Stimulated activated CD4-positive, alpha-beta T cell treated with anti-CD3 and anti-CD28 coated beads, Interleukin-12 subunit alpha, Interleukin-12 subunit beta, amount 100 ng/mL, for 48 hours (primary cell): Measurements from ENCODE around the gene APOL2.
"Not testable (repeated sequence)": the region's sequence is repeated elsewhere in the genome, so short reads cannot be mapped to it uniquely, and the experiment has no call there.

Source experiments
- DNase-seq, 3 donors: peaks; one replicate each; pipeline ENCODE4 v3.0.0-alpha.2; 2020; ENCODE audit warnings: low read depth in 2 of 3, low spot score in 1 of 3

The APOL2 gene

DNA sequence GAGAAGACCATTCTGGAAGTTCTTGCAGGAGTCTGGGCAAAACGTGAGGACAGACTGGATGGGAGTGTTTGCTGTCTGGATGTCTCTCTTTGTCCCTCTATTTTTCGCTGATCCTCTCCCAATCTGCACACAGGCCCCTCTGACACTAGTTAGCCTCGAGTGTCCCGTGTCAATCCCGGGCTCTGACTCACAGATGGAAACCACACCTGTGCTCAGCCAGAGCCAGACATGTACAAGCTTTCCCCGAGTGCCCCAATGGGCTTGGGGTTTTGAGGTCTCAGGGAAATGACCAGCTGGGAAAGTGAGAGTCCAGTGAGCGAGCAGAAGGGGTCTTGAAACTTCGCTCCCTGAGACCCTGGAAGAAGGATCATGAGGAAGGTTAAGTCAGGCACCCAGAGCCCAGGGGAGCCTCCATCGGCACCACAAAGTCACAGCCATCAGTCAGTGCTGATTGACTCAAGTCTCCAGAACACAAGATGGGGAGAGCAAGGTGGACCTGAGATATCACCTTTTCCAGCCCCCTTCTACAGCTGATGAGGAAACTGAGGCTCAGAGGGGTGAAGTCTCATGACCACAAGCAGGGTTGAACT lies 13.9 kb downstream of the APOL2 start:
- no peak for DNase-seq

DNA sequence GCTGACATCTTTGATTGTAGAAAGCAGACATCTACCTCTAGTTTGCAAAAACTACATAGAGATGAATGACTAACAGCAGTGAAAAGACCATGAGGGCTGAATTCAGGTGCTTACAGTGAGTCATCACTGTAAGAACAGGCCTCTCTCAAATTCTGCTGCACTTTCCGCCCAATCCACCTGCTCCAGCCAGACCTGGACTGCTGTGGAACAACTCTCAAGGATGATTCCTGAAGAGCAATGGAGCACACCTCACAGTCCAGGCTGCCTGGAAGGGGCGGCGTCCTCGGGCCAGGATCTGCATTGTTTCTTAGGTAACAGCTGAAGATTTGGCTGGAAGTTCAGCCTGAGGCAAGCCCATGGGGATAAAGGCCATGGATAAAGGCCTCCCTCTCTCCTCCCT lies 15.1 kb downstream of the APOL2 start:
- DNase-seq = no peak

DNA sequence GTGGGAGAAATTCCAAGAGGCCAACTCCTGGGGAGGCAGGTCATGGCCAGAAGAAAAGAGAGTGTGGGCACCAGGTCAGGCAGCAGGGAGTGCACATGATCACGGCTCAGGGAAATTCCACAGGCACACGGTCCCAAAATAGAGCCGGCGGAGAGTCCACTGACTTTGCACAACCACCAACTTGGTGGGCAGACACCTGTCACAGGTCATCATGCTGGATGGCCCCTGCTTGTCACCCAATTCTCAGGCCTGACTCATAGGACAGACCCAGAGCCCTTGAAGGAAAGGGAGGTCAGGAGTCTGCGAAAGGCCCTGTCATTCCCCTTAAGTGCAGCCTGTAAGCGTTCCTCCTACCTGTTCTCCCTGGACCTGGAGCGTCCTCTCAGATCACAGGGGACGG lies 15.8 kb downstream of the APOL2 start:
- DNase-seq = no peak

DNA sequence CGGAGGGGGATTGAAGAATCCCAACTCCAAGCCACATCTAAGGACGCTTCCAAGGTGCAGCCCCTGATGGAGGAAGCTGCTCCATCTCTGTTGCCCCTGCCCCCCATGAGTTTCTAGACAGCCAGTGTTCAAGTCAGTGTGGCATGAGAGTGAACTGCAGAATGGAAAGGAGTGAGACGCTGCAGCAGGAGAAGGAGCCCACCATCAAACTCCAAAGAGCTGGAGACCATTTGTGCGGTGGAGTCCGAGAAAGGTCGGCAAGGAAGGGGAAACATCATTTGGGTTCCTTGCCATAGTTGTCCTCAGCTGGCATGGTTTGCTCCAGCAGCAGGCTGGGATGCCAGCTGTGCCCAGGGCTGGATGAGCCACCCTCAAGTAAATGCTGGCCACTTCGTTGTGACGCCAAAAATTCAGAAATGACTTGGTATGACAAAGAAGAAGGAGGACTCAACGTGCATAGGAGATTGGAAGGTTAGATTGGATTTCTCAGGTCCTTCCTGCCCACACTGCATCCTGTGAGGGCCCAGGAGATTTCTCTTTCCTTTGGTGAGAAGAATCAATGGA lies 16.4 kb downstream of the APOL2 start:
- no peak for DNase-seq

DNA sequence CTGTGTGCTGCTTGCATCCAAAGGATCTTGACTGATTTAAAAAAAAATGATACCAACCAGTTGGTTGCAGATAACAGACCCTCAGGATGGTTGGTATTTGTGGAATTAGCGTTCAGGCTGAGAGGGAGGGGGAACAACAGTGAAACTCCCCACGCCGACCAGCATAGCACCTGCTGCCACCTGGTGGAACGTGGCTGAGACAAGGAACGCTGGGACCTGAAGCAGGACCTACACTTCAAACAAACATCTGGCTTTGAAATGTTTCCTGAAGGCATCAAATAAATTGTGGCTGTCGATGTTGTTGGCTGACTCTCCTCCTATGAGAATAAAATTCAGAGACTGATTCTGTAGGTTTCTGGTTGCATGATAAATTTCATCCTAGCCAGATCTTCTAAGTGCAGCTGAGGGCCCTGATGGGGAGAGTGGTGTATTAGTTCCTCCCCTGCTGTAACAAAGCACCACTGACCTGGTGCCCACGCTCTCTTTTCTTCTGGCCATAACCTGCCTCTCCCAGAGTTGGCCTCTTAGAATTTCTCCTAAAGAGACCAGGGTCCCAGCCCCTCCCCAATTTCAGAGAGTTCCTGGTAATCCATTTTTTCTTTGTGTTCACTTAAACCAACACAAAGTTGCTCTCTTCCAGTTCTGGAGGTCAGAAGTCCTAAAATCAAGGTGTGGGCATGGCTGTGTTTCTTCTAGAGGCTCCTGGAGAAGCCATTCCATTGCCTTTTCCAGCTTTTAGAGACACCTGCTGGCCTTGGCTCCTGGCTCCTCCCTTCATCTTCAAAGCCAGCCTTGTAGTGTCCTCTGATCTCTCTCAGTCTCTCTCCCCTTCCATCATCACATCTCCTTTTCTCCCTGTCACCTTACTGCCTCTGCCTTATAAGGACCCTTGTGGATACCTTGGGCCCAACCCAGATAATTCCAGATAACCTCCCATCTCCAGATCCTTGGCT lies 17.3 kb downstream of the APOL2 start:
- no peak for DNase-seq

DNA sequence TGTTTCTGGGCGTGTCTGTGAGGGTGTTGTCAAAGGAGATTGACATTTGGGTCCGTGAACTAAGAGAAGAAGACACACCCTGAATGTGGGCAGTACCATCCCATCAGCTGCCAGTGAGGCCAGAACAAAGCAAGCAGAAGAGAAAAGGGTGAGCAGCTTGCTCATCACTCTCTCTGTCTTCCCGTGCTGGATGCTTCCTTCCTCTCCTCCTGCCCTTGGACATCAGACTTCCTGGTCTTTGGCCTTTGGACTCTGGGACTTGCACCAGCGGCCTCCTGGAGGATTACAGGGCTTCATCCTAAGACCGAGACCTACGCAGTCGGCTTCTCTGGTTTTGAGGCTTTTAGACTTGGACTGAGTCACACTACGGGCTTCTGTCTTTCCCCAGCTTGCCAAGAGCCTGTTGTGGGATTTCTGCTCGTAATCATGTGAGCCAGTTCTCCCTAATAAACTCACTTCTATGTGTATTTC lies 18.8 kb downstream of the APOL2 start:
- DNase-seq = no peak

DNA sequence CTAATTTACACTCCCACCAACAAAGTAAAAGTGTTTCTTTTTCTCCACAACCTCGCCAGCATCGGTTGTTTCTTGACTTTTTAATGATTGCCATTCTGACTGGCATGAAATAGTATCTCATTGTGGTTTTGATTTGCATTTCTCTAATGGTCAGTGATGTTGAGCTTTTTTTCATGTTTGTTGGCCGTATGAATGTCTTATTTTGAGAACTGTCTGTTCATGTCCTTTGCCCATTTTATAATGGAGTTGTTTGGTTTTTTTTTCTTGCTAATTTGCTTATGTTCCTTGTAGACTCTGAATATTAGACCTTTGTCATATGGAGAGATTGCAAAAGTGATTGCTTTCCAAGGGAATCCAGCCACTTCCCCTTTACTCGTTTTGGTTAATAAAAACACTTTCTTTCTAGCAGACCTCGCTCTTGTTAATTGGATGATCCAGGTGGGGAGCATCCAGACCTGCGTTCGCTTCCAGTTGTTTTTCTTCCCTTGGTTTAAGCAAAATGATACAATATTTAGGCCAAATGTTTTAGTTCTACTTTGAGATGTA lies 20.6 kb downstream of the APOL2 start:
- DNase-seq = no peak

DNA sequence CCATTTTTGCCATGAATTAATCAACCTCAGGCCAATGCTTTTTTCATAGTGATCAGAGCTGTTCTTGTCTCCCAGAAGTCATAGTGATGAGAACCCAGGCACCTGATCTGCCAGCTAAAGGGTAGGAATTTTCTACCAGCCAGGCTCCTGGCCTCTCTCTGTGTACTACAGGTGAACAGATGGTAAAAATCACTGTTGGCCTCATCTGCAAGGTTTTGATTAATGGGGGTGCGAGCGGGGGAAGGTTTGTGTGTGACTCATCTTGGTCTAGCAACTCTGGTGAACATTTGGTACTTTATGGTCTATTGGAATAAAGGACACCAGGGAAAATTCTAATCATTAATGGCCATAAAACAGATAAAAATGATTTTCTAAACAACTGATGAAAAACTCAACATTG lies 23.3 kb downstream of the APOL2 start:
- DNase-seq = no peak

DNA sequence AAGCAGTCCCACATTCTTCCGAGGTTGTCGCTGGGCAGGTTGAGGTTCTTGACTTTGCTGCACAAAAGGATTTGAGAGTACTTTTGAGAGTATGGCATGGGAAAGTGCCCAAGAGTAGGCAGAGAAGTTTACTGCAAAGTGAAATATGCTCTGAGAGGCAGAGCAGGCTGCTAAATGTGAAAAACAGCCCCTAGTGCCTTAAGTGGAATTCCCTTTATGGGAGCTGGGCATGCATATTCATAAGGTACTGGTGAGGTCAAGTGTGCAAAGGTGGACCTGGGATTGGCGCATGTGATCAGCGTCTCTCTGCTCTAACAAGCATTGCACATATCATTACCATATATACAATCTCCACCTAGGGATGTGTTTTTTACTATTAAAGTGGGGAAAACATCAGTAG lies 25.7 kb downstream of the APOL2 start:
- DNase-seq = no peak

DNA sequence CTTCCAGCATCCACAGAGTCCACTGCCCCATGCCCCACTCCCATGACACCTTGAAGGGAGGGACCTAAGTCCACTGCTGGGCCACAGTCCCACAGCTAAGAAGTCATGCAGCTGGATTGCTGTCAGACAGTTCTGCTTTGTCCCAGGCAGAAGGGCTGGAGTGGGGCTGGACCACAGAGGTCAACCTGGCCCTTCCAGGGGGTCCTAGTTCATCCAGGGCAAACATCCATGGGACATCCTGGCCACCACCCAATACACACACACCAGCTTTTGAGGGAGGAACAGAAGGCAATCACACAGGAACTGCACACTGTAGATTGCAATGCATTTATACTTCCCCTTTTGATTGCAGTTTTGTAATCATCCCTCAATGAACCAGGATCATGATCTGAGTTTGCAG lies 26.4 kb downstream of the APOL2 start:
- DNase-seq = no peak

DNA sequence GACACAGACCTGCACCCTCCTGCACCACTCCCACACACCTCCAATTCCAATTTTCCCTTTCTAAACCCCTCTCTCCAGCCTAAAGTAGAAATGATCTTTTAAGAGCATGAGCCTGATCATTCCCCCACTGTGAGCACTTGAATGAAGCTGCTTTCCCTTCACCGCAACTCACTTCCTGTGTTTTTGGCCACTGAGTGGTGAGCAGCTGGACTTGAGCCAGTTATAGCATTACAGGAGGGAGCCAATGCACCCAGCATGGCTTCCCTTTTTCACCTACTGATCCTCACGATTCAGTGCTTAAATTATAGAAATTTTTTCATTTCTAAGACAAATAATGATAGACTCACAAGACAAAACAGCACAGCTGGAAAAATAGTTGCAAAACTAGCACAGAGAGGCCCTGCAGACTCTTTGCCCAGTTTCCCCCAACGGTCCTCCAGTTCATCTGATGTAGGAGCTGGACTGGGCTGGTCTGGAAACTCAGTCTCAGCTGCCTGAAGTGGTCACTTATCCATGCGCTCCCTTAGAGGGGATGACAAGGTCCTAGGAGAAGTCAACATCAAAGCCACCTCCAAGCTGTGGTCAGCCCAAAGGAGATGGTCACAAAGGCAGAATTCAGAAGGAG lies 28.0 kb downstream of the APOL2 start:
- no peak for DNase-seq

DNA sequence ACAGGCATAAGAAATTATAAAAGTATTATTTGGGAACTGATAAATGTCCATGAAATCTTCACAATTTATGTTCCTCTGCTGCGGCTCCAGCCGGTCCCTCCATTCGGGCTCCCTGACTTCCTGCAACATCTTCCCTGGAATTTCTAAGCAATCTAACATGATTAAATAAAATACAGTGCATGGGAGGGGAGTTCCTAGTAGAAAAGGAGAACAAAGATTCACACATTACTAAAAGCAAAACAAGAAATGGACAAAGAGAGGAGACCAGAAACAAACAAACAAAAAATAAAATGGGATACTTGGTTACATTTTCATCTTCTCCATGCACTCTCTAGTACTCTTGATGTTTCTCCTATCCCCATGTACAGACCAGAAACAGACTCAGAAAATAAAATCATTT lies 29.1 kb downstream of the APOL2 start:
- no peak for DNase-seq

DNA sequence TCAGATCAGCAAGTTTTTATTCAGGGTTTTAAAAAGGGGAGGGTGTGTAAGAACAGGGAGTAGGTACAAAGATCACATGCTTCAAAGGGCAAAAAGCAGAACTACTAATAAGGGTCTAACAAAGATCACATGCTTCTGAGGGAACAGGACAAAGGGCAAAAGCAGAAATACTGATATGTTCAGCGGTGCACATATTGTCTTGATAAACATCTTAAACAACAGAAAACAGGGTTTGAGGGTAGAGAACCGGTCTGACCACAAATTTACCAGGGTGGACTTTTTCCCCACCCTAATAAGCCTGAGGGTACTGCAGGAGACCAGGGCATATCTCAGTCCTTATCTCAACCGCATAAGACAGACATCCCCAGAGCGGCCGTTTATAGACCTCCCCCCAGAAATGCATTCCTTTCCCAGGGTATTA lies 29.8 kb downstream of the APOL2 start:
- DNase-seq = not testable (repeated sequence)

DNA sequence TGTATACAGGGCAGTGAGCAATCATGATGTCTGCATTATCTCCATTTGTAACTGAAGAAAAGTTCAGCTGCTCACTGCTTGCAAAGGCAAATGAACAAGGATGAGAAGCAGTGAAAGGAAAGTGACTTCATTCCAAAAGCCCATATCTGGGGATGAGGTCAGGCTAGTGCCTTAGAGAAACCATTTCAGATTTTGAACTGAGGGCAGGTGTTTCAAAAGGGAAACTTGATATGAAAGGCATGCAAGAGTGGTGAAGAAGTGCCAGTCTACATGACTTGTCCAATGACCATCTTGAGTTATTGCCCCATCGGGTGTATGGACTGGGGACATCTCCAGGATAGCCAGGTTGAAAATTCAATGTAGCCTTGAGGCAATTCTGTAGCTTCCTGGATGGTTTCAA lies 30.4 kb downstream of the APOL2 start:
- no peak for DNase-seq

DNA sequence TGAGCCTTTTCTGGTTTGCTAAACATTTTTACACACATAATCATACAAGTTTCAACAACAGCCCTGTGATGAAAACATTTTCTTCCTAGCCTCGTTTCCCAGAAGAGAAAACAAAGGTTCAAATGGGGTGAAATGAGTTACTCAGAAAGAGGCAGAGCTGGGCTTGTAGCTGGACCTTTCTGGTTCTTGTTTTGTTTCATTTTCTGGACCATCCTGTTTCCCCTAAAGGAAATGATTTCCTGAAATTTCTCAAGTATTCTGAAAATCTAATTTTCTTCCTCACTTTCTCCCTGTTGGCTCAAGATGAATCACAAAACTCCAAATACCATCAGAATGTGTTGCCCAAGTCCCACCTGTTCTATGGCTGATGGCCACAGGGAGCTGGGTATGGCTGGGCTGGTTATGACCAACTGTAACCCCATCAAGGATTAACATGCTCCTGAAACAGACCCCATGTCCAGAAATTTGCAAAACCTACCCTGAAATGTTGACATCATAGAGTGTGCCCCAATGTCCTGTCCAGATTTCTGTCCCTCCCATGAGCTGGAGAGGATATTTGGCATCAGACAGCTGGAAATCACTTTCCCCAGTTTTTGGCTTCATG lies 31.1 kb downstream of the APOL2 start:
- no peak for DNase-seq

DNA sequence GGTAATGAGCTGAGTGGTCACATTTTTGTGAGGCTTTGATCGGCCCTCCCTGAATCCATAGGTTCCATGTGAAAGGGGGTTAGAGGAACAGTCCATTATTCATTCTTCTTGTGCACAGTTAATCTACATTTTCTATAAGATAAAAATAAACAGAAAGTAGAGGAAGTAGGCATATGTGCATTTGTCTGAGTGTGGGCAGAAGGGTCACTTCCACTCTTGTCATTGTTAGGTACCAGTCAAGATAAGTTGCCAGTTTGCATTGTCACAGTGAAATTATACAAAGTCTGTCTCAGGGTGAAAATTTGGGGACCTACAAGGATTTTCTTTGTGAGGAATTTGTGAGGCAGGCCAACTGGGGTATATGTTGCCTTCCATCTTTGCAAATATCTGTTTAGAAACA lies 33.1 kb downstream of the APOL2 start:
- no peak for DNase-seq

DNA sequence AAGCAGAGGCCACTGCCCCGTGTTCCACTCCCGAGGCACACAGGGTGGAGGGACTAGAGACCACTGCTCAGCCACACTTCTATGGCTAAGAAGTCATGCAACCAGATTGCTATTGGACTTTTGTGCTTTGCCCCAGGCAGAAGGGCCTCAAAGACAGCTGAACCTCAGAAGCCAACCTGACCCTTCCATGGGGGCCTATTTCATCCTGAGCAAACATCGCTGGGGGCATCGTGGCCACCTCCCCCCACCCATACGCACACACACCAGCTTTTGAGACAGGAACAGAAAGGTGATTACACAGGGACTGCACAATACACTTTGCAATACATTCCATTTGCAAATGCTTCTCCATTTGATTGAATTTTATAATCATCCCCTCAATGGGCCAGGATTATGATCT lies 33.8 kb downstream of the APOL2 start:
- DNase-seq = not testable (repeated sequence)

DNA sequence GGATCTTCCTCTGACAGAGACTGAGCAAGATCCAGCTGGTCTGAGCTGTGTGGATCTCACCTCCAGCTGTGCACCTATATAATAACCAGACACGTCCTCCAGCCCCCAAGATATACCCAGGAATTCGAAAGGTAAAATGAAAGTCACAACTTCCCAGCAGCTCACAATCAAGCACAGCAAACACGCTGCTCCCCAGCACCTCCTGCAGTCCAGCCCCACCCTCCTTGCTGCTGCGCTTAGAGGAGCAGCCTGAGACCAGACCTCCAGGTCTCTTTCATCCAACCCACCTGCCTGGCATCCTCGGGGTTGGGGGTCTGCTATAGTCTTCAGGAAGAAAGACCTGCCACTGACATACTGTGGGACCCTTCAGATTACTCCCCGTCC lies 34.7 kb downstream of the APOL2 start:
- no peak for DNase-seq

DNA sequence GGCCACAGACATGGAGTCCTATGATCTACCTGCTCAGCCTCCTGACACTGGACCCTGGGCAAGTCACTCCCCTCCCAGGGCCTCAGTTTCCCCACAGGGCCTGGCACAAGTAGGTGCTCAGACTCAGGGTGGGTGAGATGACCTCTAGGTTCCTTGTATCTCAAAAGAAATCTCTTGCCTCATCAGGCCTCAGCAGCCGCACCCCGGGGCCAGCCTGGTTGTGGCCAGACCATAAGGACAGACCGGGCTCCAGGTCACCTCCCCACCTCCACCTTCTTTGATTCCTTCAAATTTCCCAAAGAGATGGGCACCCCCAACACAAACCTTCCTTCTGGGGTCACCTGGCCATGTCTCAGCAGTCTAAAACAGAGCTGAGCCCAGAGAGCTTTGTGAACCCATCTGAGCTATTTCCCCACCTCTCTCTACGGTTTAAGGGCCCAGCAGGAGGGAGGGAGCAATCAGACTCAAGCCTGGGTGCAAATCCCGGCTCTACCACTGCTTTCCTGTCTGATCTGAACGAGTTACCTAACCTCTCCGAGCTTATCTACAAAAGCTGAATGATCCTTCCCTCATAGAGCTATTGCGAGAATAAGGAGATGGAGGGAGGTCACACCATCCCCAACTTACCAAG lies 35.2 kb downstream of the APOL2 start:
- DNase-seq = no peak

DNA sequence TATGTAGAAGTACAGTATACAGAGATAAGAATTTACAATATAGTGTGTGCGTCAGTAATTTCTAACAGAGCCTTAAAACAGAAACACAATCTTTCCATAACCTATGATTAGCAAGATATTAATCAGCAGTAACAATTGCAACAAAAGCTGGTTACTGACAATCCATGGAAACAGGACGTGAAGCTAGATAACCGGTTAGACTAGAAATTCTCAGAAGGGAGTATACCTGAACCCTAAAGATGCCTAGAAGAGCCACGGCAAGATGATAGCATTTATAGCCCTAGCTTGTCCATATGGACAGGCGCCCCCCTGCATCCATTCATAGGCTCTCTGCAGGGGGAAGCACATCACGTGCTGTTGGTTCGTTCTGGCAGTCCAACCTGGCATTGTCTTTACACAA lies 35.9 kb downstream of the APOL2 start:
- not testable (repeated sequence) for DNase-seq

DNA sequence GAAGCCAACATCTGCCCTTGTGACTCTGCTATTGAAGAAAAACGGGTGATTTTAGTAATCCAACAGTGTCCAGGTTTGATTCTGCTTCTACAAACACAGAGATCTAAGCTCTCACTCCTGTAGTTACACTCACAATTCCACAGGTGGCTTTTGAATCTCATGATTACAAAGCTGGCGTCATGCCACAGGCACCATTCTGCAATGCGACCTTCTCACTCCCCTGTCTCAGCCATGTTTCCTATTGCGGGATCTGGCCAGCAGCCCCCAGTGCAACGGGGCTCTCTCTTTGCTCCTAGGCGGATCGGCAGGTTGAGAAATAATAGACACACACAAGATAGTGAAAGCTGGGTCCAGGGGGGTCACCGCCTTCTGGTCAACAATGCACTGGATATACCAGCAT lies 36.4 kb downstream of the APOL2 start:
- not testable (repeated sequence) for DNase-seq
